ENCODE results near the gene KLK7.

- no peak for TF ChIP-seq POLR2AphosphoS5 (IDR thresholded peaks at IDR 0.05)
- TF ChIP-seq CTCF (IDR thresholded peaks at IDR 0.05) = no peak
Measured at GRCh38 chr19:50963381-50963780, 20.3 kb downstream of the KLK7 start.
